Measurements from ENCODE around the gene RAB2B.

GRCh38 chr14:21476523-21476924 lies 235 bp downstream of the RAB2B start:
- TF ChIP-seq, protein P1, sequence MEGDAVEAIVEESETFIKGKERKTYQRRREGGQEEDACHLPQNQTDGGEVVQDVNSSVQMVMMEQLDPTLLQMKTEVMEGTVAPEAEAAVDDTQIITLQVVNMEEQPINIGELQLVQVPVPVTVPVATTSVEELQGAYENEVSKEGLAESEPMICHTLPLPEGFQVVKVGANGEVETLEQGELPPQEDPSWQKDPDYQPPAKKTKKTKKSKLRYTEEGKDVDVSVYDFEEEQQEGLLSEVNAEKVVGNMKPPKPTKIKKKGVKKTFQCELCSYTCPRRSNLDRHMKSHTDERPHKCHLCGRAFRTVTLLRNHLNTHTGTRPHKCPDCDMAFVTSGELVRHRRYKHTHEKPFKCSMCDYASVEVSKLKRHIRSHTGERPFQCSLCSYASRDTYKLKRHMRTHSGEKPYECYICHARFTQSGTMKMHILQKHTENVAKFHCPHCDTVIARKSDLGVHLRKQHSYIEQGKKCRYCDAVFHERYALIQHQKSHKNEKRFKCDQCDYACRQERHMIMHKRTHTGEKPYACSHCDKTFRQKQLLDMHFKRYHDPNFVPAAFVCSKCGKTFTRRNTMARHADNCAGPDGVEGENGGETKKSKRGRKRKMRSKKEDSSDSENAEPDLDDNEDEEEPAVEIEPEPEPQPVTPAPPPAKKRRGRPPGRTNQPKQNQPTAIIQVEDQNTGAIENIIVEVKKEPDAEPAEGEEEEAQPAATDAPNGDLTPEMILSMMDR (IDR thresholded peaks at IDR 0.05; ENCODE audit: low read depth, low read length, poor library complexity, severe bottlenecking): no peak
- no peak for TF ChIP-seq EZH2phosphoT487 (IDR thresholded peaks at IDR 0.05; ENCODE audit: borderline replicate concordance, low read length)
